ENCODE results near the gene RBMS3.
"Not testable (repeated sequence)": the region's sequence is repeated elsewhere in the genome, so short reads cannot be mapped to it uniquely, and the experiment has no call there.

RBMS3 gene

DNA sequence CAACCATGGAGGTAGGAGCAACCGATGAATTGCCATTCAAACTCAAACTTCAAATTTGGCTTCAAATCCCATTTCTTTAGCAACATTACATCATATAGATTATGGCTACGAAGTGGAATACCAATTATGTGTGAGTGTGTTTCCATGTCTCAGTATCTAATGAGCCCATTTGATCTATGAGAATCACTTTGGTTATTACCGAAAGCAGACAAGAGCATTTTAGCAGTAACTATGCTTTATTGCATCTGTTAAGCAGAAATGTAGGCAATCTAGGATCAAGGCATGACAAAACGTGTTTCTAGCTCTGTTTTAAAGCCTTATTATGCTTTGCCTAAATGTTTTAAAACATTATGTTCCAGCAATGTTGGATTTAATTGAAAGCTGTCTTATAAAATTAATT lies 743.6 kb downstream of the RBMS3 start:
- H3K9me3 ChIP-seq (ENCODE audit: control insufficient read depth, insufficient read depth, low read depth, low read length), result no peaks in the 10 kb centered on the region
- H3K27me3 ChIP-seq (ENCODE audit: control insufficient read depth, insufficient read depth, low read length), result no peaks in the 10 kb centered on the region
- no peak overlapping the region for H3K4me3 ChIP-seq (ENCODE audit: low read depth, low read length)
- H3K27ac ChIP-seq (ENCODE audit: low read depth, low read length), result no peak overlapping the region
- no peaks in the 10 kb centered on the region for H3K36me3 ChIP-seq (ENCODE audit: control insufficient read depth, insufficient read depth, low read length)
- no peak overlapping the region for H3K9ac ChIP-seq (ENCODE audit: low read length)
- H3K4me1 ChIP-seq (ENCODE audit: control insufficient read depth, insufficient read depth, low read length), result no peaks in the 10 kb centered on the region

DNA sequence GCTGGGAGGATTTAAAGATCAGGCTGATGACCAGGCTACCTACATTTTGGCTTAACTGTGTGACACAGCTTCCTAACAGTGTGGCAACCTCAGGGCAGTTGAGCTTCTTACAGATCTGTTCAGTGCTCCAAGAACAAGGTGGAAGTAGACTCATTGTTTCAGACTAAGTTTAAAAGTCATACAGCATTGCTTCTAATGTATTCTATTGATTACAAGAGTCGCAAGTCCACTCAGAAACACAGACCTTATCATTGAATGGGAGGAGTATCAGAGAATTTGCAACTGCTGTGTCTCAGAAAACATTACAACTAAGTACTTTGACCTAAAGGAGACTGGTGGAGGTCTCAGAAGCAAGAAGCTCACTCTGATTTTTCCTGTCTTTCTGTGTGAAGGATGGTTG lies 746.0 kb downstream of the RBMS3 start:
- Histone ChIP-seq H3K27ac (ENCODE audit: low read depth, low read length) (no peak overlapping the region), H3K27me3 (ENCODE audit: control insufficient read depth, insufficient read depth, low read length) (no peaks in the 10 kb centered on the region), H3K9ac (ENCODE audit: low read length) (no peak overlapping the region), H3K9me3 (ENCODE audit: control insufficient read depth, insufficient read depth, low read depth, low read length) (no peaks in the 10 kb centered on the region), H3K36me3 (ENCODE audit: control insufficient read depth, insufficient read depth, low read length) (no peaks in the 10 kb centered on the region), H3K4me1 (ENCODE audit: control insufficient read depth, insufficient read depth, low read length) (no peaks in the 10 kb centered on the region), H3K4me3 (ENCODE audit: low read depth, low read length) (no peak overlapping the region)

DNA sequence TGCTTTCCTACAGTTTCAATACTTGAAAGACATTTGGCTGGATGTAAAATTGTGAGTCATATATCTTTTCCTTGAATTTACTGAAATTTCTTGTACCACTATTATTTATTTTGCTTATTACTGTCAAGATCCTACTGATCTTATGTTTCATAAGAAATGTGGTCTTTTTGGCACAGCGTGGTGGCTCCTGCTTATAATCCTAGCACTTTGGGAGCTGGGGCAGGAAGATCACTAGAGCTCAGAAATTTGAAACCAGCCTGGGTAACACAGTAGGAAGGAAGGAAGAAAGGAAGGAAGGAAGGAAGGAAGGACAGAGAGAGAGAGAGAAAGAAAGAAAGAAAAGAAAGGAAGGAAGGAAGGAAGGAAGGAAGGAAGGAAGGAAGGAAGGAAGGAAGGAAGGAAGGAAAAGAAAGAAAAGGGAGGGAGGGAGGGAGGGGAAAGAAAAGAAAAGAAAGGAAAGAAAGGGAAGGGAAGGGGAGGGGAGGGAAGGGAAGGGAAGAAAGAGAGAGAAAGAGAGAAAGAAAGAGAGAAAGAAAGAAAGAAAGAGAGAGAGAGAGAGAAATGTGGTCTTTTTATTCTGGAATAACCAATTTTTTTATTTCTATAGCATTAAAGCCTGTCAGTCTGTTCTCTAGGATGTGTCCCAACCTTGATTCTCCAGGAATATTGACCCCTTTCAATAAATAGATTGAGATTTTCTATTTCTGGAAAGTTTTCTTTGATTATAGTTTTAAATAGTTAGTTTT lies 753.5 kb downstream of the RBMS3 start:
- H3K9me3 ChIP-seq (ENCODE audit: control insufficient read depth, insufficient read depth, low read depth, low read length), result 0 out of 2 replicates have a peak, but pooled peaks cover 3% of the 10 kb centered on the region
- no peaks in the 10 kb centered on the region for H3K36me3 ChIP-seq (ENCODE audit: control insufficient read depth, insufficient read depth, low read length)
- no peak overlapping the region for H3K27ac ChIP-seq (ENCODE audit: low read depth, low read length)
- H3K4me1 ChIP-seq (ENCODE audit: control insufficient read depth, insufficient read depth, low read length), result no peaks in the 10 kb centered on the region
- H3K4me3 ChIP-seq (ENCODE audit: low read depth, low read length), result no peak overlapping the region
- H3K27me3 ChIP-seq (ENCODE audit: control insufficient read depth, insufficient read depth, low read length), result no peaks in the 10 kb centered on the region
- no peak overlapping the region for H3K9ac ChIP-seq (ENCODE audit: low read length)

DNA sequence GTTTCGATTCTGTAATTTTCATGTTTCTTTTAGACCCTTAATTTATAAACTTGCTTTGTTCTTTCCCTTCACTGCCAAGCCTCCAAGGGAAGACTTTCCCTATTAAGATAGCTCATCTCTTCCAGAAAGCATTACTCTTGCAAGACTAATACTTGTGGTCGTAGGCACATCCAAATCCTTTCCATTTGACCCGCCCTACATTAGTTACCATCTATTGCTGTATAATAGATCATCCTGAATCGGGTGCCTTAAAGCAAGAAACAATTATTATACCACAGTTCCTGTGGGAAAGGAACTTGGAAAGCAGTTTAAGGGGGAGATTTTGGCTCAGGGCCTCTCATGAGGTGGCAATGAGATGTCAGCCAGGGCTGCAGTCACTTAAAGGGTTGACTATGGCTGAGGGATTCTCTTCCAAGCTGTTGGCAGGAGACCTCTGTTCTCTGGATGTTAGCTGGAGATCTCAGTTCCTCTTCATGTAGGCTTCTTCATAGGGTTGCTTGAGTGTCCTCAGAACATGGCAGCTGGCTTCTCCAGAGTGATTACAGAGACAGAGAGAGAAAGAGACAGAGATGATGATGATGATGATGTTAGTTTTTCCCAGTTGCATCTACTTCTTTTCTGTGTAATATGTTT lies 755.2 kb downstream of the RBMS3 start:
- Histone ChIP-seq H3K9me3 (ENCODE audit: control insufficient read depth, insufficient read depth, low read depth, low read length) (0 out of 2 replicates have a peak, but pooled peaks cover 3% of the 10 kb centered on the region), H3K4me3 (ENCODE audit: low read depth, low read length) (no peak overlapping the region)

DNA sequence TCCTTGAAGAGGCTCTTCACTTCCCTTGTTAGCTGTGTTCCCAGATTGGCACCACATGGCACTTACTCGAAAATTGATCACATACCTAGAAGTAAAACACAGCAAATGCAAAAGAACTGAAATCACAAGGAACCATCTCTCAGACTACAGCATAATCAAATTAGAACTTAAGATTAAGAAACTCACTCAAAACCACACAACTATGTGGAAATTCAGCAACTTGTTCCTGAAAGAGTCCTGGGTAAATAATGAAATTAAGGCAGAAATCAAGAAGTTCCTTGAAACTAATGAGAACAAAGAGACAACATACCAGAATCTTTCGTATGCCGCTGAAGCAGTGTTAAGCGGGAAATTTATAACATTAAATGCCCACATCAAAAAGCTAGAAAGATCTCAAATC lies 759.3 kb downstream of the RBMS3 start:
- Histone ChIP-seq H3K27me3 (ENCODE audit: control insufficient read depth, insufficient read depth, low read length) (no peaks in the 10 kb centered on the region), H3K9ac (ENCODE audit: low read length) (no peak overlapping the region), H3K36me3 (ENCODE audit: control insufficient read depth, insufficient read depth, low read length) (no peaks in the 10 kb centered on the region), H3K4me3 (ENCODE audit: low read depth, low read length) (no peak overlapping the region), H3K27ac (ENCODE audit: low read depth, low read length) (no peak overlapping the region), H3K9me3 (ENCODE audit: control insufficient read depth, insufficient read depth, low read depth, low read length) (0 out of 2 replicates have a peak, but pooled peaks cover 3% of the 10 kb centered on the region), H3K4me1 (ENCODE audit: control insufficient read depth, insufficient read depth, low read length) (peaks cover 24% of the 10 kb centered on the region)

More for the DNA sequence above, 755.2 kb downstream of the RBMS3 start:
- Histone ChIP-seq H3K27ac (ENCODE audit: low read depth, low read length) (no peak overlapping the region), H3K4me1 (ENCODE audit: control insufficient read depth, insufficient read depth, low read length) (no peaks in the 10 kb centered on the region), H3K9ac (ENCODE audit: low read length) (no peak overlapping the region), H3K36me3 (ENCODE audit: control insufficient read depth, insufficient read depth, low read length) (no peaks in the 10 kb centered on the region), H3K27me3 (ENCODE audit: control insufficient read depth, insufficient read depth, low read length) (no peaks in the 10 kb centered on the region)

DNA sequence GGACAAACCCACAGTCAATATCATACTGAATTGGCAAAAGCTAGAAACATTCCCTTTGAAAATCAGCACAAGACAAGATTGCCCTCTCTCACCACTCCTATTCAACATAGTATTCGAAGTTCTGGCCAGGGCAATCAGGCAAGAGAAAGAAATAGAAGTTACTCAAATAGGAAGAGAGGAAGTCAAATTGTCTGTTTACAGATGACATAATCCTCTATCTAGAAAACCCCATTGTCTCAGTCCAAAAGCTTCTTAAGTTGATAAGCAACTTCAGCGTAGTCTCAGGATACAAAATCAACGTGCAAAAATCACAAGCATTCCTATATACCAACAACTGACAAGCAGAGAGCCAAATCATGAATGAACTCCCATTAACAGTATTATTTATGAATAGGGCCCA lies 760.6 kb downstream of the RBMS3 start:
- not testable (repeated sequence) for H3K9ac ChIP-seq (ENCODE audit: low read length)

DNA sequence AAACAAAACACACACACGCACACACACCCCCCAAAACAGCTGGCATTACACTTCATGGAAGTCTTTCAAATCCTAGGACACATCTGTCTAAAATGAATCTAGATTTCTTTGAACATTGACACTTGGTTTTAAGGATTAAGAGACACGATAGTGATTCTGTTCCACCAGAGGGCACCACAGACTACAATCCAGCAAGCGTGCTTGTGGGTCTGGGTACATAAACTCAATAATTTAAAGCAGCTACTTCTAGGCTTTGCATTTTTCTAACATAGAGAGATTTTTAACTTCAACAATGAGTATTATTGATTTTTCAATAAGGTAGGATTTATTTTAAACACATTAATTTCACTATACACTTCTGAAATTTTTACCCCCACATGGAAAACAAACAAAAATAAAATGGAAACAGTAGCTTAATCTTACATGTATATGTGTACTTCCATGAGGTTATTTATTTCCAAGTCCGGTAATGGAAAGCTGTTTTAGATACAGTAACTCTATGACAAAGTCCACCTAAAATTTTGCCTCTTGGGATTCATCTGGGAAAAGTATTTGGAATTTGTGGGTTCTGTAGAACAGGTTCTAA lies 761.5 kb downstream of the RBMS3 start:
- Histone ChIP-seq H3K9me3 (ENCODE audit: control insufficient read depth, insufficient read depth, low read depth, low read length) (0 out of 2 replicates have a peak, but pooled peaks cover 3% of the 10 kb centered on the region), H3K27me3 (ENCODE audit: control insufficient read depth, insufficient read depth, low read length) (no peaks in the 10 kb centered on the region), H3K4me3 (ENCODE audit: low read depth, low read length) (no peak overlapping the region), H3K27ac (ENCODE audit: low read depth, low read length) (no peak overlapping the region), H3K36me3 (ENCODE audit: control insufficient read depth, insufficient read depth, low read length) (no peaks in the 10 kb centered on the region), H3K9ac (ENCODE audit: low read length) (no peak overlapping the region), H3K4me1 (ENCODE audit: control insufficient read depth, insufficient read depth, low read length) (peaks cover 25% of the 10 kb centered on the region)

More for the DNA sequence above, 760.6 kb downstream of the RBMS3 start:
- H3K4me1 ChIP-seq (ENCODE audit: control insufficient read depth, insufficient read depth, low read length), result peaks cover 25% of the 10 kb centered on the region
- H3K4me3 ChIP-seq (ENCODE audit: low read depth, low read length); H3K36me3 ChIP-seq (ENCODE audit: control insufficient read depth, insufficient read depth, low read length); H3K27ac ChIP-seq (ENCODE audit: low read depth, low read length); H3K27me3 ChIP-seq (ENCODE audit: control insufficient read depth, insufficient read depth, low read length); H3K9me3 ChIP-seq (ENCODE audit: control insufficient read depth, insufficient read depth, low read depth, low read length): not testable (repeated sequence)

DNA sequence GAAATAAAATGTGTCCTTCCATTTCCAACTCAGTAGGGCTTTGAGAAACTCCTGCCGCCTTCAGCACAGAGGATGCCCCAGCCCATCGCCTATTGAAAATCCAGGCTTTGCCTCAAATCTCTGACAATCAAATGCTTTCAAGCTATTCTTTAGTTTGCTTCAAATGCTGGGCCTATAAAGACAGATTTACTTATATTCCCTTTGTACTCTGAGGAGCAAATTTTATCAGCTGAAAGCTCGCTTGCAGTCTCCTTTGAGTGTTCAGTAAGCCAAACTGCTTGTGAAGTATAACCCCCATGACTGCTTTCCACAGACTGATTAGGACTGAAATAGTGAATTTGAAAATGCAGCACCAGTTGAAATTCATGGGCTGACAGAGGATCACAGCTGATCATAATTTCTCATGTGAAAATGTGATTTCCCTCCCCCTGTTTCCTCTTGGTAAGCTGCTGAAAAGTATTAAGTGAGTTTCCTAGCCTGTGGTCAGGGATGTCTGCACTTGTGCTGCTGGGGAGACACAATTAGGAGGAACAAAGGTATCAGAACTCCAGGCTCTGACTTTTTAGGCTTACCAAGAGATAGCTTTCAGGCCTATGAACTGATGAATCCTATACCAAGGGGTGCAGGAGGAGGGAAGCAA lies 762.2 kb downstream of the RBMS3 start:
- Histone ChIP-seq H3K27me3 (ENCODE audit: control insufficient read depth, insufficient read depth, low read length) (no peaks in the 10 kb centered on the region), H3K4me1 (ENCODE audit: control insufficient read depth, insufficient read depth, low read length) (peaks cover 25% of the 10 kb centered on the region), H3K27ac (ENCODE audit: low read depth, low read length) (no peak overlapping the region; the same call in 1 of the 2 replicates), H3K9me3 (ENCODE audit: control insufficient read depth, insufficient read depth, low read depth, low read length) (0 out of 2 replicates have a peak, but pooled peaks cover 3% of the 10 kb centered on the region), H3K36me3 (ENCODE audit: control insufficient read depth, insufficient read depth, low read length) (no peaks in the 10 kb centered on the region), H3K9ac (ENCODE audit: low read length) (no peak overlapping the region), H3K4me3 (ENCODE audit: low read depth, low read length) (no peak overlapping the region)

DNA sequence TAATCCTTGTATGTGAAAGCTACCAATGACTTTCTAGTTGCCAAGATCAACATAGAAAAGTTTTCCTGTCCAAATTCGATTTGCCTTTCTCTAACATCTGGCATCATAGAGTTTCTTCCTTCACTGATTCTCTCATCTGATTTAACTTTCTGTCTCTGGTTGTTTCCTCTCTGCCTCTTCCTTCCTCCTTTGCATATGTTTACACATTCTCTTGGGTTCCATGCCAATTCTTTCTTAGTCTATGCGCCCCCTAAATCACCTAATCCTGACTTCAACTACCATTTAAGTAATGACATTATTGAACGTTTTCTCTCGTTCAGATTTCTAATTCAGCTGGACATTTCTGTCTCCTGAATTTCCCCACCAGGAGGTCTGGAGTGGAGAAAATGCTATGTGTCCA lies 763.6 kb downstream of the RBMS3 start:
- Histone ChIP-seq H3K4me3 (ENCODE audit: low read depth, low read length) (no peak overlapping the region), H3K9ac (ENCODE audit: low read length) (no peak overlapping the region), H3K27me3 (ENCODE audit: control insufficient read depth, insufficient read depth, low read length) (no peaks in the 10 kb centered on the region), H3K4me1 (ENCODE audit: control insufficient read depth, insufficient read depth, low read length) (peaks cover 25% of the 10 kb centered on the region), H3K36me3 (ENCODE audit: control insufficient read depth, insufficient read depth, low read length) (no peaks in the 10 kb centered on the region), H3K9me3 (ENCODE audit: control insufficient read depth, insufficient read depth, low read depth, low read length) (peaks cover 9% of the 10 kb centered on the region), H3K27ac (ENCODE audit: low read depth, low read length) (no peak overlapping the region)

DNA sequence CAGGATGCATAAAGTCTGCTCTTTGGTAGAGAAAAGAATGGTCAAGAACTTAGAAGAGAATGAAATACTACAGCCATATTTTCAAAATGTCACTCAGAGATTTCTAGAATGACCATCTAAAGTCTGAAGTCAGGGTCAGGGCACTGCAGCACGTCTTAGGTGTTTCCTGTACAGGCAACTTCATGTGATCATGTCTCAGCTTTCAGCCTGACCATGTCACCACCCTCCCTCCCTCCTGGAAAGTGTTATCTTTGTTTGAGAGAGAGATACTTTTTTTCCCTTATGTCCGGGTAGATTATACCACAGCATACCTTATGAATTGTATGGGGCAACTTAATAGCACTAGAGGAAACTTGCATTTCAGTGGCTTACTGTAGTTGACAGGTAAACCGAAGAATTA lies 767.6 kb downstream of the RBMS3 start:
- no peak overlapping the region for H3K4me3 ChIP-seq (ENCODE audit: low read depth, low read length)
- H3K9me3 ChIP-seq (ENCODE audit: control insufficient read depth, insufficient read depth, low read depth, low read length), result peaks cover 21% of the 10 kb centered on the region
- no peaks in the 10 kb centered on the region for H3K27me3 ChIP-seq (ENCODE audit: control insufficient read depth, insufficient read depth, low read length)
- H3K9ac ChIP-seq (ENCODE audit: low read length), result no peak overlapping the region
- H3K4me1 ChIP-seq (ENCODE audit: control insufficient read depth, insufficient read depth, low read length), result peaks cover 14% of the 10 kb centered on the region
- H3K27ac ChIP-seq (ENCODE audit: low read depth, low read length), result no peak overlapping the region
- H3K36me3 ChIP-seq (ENCODE audit: control insufficient read depth, insufficient read depth, low read length), result no peaks in the 10 kb centered on the region; the same call in 1 of the 2 replicates

DNA sequence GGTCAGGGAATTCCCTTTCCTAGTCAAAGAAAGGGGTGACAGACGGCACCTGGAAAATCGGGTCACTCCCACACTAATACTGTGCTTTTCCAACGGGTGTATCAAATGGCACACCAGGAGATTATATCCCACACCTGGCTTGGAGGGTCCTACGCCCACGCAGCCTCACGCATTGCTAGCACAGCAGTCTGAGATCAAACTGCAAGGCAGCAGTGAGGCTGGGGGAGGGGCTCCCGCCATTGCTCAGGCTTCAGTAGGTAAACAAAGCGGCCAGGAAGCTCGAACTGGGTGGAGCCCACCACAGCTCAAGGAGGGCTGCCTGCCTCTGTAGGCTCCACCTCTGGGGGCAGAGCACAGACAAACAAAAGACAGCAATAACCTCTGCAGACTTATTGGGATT lies 769.2 kb downstream of the RBMS3 start:
- H3K4me1 ChIP-seq (ENCODE audit: control insufficient read depth, insufficient read depth, low read length); H3K36me3 ChIP-seq (ENCODE audit: control insufficient read depth, insufficient read depth, low read length); H3K27ac ChIP-seq (ENCODE audit: low read depth, low read length); H3K4me3 ChIP-seq (ENCODE audit: low read depth, low read length); H3K9ac ChIP-seq (ENCODE audit: low read length); H3K27me3 ChIP-seq (ENCODE audit: control insufficient read depth, insufficient read depth, low read length): not testable (repeated sequence)
- H3K9me3 ChIP-seq (ENCODE audit: control insufficient read depth, insufficient read depth, low read depth, low read length), result peaks cover 21% of the 10 kb centered on the region
